Osteocyte (in vitro differentiated cells): ENCODE results near the gene PRDM5. TPM values are rescaled to one million over a fixed set of nuclear protein-coding genes. Genes with fewer than 3 reads are reported as not detected.

Source experiments
- DNase-seq: peaks from one replicate; pipeline ENCODE4 v3.0.0; 2021; ENCODE audit warnings: mixed read lengths; ENCODE audit not compliant: unreplicated experiment; ENCODE audit errors: extremely low spot score
- H3K27ac Mint-ChIP-seq: one replicate; pipeline ENCODE4 v1.8.0; 2021; ENCODE audit warnings: mild to moderate bottlenecking, mixed read lengths; ENCODE audit not compliant: unreplicated experiment
- H3K27me3 Mint-ChIP-seq: one replicate; pipeline ENCODE4 v1.8.0; 2021; ENCODE audit warnings: mixed read lengths; ENCODE audit not compliant: unreplicated experiment
- H3K36me3 Mint-ChIP-seq: one replicate; pipeline ENCODE4 v1.8.0; 2021; ENCODE audit warnings: mixed read lengths; ENCODE audit not compliant: unreplicated experiment
- H3K4me1 Mint-ChIP-seq: one replicate; pipeline ENCODE4 v1.8.0; 2021; ENCODE audit warnings: mixed read lengths; ENCODE audit not compliant: unreplicated experiment
- H3K4me3 Mint-ChIP-seq: one replicate; pipeline ENCODE4 v1.8.0; 2021; ENCODE audit warnings: mild to moderate bottlenecking, moderate library complexity, mixed read lengths; ENCODE audit not compliant: unreplicated experiment
- H3K9me3 Mint-ChIP-seq: one replicate; pipeline ENCODE4 v1.8.0; 2021; ENCODE audit warnings: mixed read lengths; ENCODE audit not compliant: unreplicated experiment
- CTCF ChIP-seq: fragments of 200-600 bp; sonication (generic); IDR thresholded peaks from 2 replicates; pipeline ENCODE4 v1.5.0; 2021; ENCODE audit warnings: antibody characterized with exemption, mild to moderate bottlenecking, moderate library complexity
- total RNA-seq: library from RNA; stranded (reverse); gene quantifications from 2 replicates; pipeline ENCODE4 v1.2.1, GENCODE V29; 2021

Gene PRDM5
- total RNA-seq, 1 donor from 2014 or later, result 9.4 TPM

DNA sequence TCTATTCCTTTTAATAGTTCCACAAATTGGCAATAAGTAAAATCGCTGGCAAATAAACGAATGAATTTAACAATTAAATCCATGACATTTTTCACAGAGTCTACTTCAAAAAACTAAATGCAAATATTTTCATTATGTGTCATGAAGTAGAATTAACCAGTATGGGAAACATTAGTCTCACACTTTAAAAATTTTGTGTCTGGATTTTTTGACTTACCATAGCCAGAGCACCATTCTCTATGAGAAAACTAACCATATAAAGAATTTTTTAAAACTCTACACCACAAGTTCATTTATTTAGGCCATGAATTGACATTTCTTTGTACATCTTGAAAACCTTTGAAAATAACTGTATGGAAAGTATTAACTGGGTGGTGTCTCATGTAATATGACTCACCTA lies 41.2 kb downstream of the PRDM5 start:
- H3K9me3 Mint-ChIP-seq, result peaks cover 20% of the 10 kb centered on the region
- no peak for DNase-seq
- H3K27ac Mint-ChIP-seq, result peak overlapping the region; percentile 45
- peaks cover 21% of the 10 kb centered on the region for H3K4me1 Mint-ChIP-seq
- H3K36me3 Mint-ChIP-seq, result peaks cover 9% of the 10 kb centered on the region
- TF ChIP-seq CTCF, result no peak
- no peak overlapping the region for H3K4me3 Mint-ChIP-seq
- no peaks in the 10 kb centered on the region for H3K27me3 Mint-ChIP-seq

GRCh38 chr4:120877021-120877420 lies 45.5 kb downstream of the PRDM5 start:
- Mint-ChIP-seq H3K27me3 (no peaks in the 10 kb centered on the region), H3K27ac (no peak overlapping the region), H3K4me3 (no peak overlapping the region), H3K9me3 (peaks cover 24% of the 10 kb centered on the region), H3K36me3 (peaks cover 9% of the 10 kb centered on the region), H3K4me1 (peaks cover 34% of the 10 kb centered on the region)
- TF ChIP-seq CTCF, result no peak
- no peak for DNase-seq

GRCh38 chr4:120874792-120875774 lies 47.4 kb downstream of the PRDM5 start:
- Mint-ChIP-seq H3K9me3 (peaks cover 14% of the 10 kb centered on the region), H3K27me3 (no peaks in the 10 kb centered on the region), H3K4me1 (peaks cover 24% of the 10 kb centered on the region), H3K27ac (peak overlapping the region; percentile 58), H3K4me3 (no peak overlapping the region), H3K36me3 (peaks cover 2% of the 10 kb centered on the region)
- no peak for DNase-seq
- TF ChIP-seq CTCF, result no peak

GRCh38 chr4:120873554-120873953 lies 49.0 kb downstream of the PRDM5 start:
- DNase-seq, result no peak
- peak; percentile 37 for TF ChIP-seq CTCF
- H3K4me1 Mint-ChIP-seq, result peaks cover 24% of the 10 kb centered on the region
- H3K27ac Mint-ChIP-seq, result no peak overlapping the region
- peaks cover 6% of the 10 kb centered on the region for H3K9me3 Mint-ChIP-seq
- H3K36me3 Mint-ChIP-seq, result no peaks in the 10 kb centered on the region
- H3K27me3 Mint-ChIP-seq, result no peaks in the 10 kb centered on the region
- H3K4me3 Mint-ChIP-seq, result no peak overlapping the region

- Mint-ChIP-seq H3K27me3 (no peaks in the 10 kb centered on the region), H3K36me3 (no peaks in the 10 kb centered on the region), H3K4me1 (peaks cover 16% of the 10 kb centered on the region), H3K4me3 (no peak overlapping the region), H3K27ac (no peak overlapping the region), H3K9me3 (peaks cover 4% of the 10 kb centered on the region)
- DNase-seq, result no peak
- TF ChIP-seq CTCF, result no peak
These were observed 51.4 kb downstream of the PRDM5 start for GRCh38 chr4:120871173-120871572.
